OCI-LY3 (cell line): ENCODE results near the gene SH2D6.
A peak's percentile ranks its signal among the peaks of the same experiment; 100 is the strongest.
"Not testable (repeated sequence)": the region's sequence is repeated elsewhere in the genome, so short reads cannot be mapped to it uniquely, and the experiment has no call there.

Experiments used
- H2AFZ ChIP-seq: fragments of 200-600, 300-600 bp; shearing (Covaris generic); 2 replicates; pipeline ENCODE4 v1.6.0; 2014; ENCODE audit warnings: antibody characterized with exemption, low read depth, low read length
- H3K27ac ChIP-seq: fragments of 200-600, 300-600 bp; sonication (generic); 2 replicates; pipeline ENCODE4 v1.5.1; 2014; ENCODE audit warnings: mild to moderate bottlenecking, low read length, moderate library complexity, mixed read lengths
- H3K27me3 ChIP-seq: fragments of 200-600, 300-600 bp; sonication (generic); 2 replicates; pipeline ENCODE4 v1.6.1; 2014; ENCODE audit warnings: low read depth, low read length, mixed read lengths
- H3K36me3 ChIP-seq: fragments of 200-600, 300-600 bp; sonication (generic); replicated peaks from 2 replicates; pipeline ENCODE3; 2014; ENCODE audit warnings: low read depth, low read length, mixed read lengths
- H3K4me1 ChIP-seq: fragments of 300-600, 200-600 bp; sonication (generic); 2 replicates; pipeline ENCODE4 v1.6.1; 2014; ENCODE audit warnings: low read length, mixed read lengths
- H3K4me2 ChIP-seq: fragments of 200-600, 300-600 bp; sonication (generic); 2 replicates; pipeline ENCODE4 v1.6.1; 2014; ENCODE audit warnings: low read length, mixed read lengths
- H3K4me3 ChIP-seq: fragments of 300-600, 200-600 bp; sonication (generic); 2 replicates; pipeline ENCODE4 v1.5.1; 2014; ENCODE audit warnings: antibody characterized with exemption, mild to moderate bottlenecking, low read length, moderate library complexity
- H3K79me2 ChIP-seq: fragments of 300-600, 200-600 bp; shearing (Covaris generic); 2 replicates; pipeline ENCODE4 v1.6.1; 2014; ENCODE audit warnings: mild to moderate bottlenecking, low read length, mixed read lengths
- H3K9ac ChIP-seq: fragments of 300-600, 200-600 bp; shearing (Covaris generic); 2 replicates; pipeline ENCODE4 v1.6.0; 2014; ENCODE audit warnings: mild to moderate bottlenecking, low read length, moderate library complexity
- H3K9me3 ChIP-seq: fragments of 200-600, 300-600 bp; shearing (Covaris generic); 2 replicates; pipeline ENCODE4 v1.6.1; 2014; ENCODE audit warnings: low read length, mixed read lengths; ENCODE audit not compliant: insufficient read depth
- H4K20me1 ChIP-seq: fragments of 200-600, 300-600 bp; sonication (generic); 2 replicates; pipeline ENCODE4 v1.6.1; 2016; ENCODE audit warnings: low read length, mixed read lengths; ENCODE audit not compliant: insufficient read depth
- CTCF ChIP-seq: fragments of 200-600, 300-600 bp; sonication (generic); IDR thresholded peaks from 2 replicates; pipeline ENCODE4 v1.5.1; 2014; ENCODE audit warnings: antibody characterized with exemption, low read length, low read depth
- EZH2phosphoT487 ChIP-seq: fragments of 200-600 bp; shearing (Covaris generic); IDR thresholded peaks from 2 replicates; pipeline ENCODE4 v1.6.1; 2018; ENCODE audit warnings: antibody characterized with exemption, mixed run types, low read depth

Gene SH2D6

GRCh38 chr2:85437488-85438200, 19.1 kb downstream of the SH2D6 start:
- no peaks in the 10 kb centered on the region for H4K20me1 ChIP-seq
- peak overlapping the region; percentile 78 for H3K4me3 ChIP-seq
- no peaks in the 10 kb centered on the region for H3K27me3 ChIP-seq
- H3K36me3 ChIP-seq = no peaks in the 10 kb centered on the region
- peak overlapping the region; percentile 96 for H3K4me2 ChIP-seq
- peak overlapping the region; percentile 85 for H3K9ac ChIP-seq
- H3K27ac ChIP-seq = peak overlapping the region; percentile 62
- peak overlapping the region; percentile 64; the same call in 1 of the 2 replicates for H2AFZ ChIP-seq
- peaks cover 38% of the 10 kb centered on the region for H3K4me1 ChIP-seq
- H3K9me3 ChIP-seq = no peaks in the 10 kb centered on the region
- TF ChIP-seq CTCF (no peak), EZH2phosphoT487 (no peak)
- H3K79me2 ChIP-seq = no peaks in the 10 kb centered on the region

DNA sequence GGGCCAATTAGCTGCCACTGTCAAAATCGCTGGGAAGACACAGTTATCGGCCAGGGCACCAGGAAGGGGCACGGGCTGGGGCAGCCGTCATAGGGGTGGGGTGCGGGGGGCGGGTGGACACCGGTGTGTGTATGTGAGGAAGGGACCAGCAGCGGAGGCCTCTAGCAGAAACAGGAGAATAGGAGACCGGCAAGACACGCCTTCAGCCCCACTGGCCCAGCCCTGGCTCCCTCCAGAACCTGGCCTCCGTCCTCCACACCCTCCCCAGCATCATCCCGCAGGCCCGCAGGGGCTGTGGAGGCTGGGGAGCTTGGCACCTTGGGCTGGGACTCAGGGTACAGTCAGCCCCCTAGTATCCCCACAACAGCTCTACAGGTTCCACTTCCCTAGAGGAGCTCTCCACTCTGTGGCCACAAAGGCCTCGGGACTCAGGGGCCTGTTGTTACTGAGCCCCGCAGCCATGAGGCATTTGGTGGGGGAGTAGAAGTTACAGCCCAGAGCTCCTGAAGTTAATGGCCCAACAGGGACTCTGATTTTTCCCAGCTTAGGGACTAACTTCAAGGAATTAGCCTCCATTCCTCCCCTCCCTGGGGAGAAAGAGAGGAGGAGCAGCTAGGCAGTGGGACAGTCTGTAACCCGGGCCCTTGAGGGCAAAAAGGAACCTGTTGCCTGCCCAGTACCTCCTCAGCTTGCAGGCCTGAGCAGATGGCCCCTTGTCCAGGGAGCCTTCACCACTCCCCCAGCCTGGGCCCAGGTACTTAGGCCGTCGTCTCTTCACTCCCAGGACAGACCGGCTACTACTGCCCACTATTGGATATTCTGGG, 19.9 kb downstream of the SH2D6 start:
- peak overlapping the region; percentile 62 for H3K27ac ChIP-seq

DNA sequence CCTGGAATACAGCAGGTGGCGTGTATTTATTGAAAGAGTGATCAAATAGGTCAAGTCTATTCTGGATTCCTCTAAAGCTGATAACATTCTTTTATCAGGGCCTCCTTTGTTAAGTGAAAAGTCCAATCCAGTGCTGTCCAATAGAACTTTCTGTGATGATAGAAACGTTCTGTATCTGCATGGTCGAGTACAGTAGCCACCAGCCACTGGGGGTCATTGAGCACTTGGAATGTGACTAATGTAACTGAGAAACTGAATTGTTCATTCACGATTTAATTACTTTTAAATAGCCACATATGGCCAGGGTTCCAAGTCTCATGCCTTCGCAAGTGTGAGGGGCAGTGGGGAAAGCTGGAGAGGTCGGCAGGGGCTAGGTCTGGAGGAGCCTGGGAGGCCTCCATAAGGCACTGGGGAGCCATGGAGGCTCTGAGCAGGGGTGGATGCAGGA, 20.5 kb downstream of the SH2D6 start:
- H3K27ac ChIP-seq = peak overlapping the region; percentile 62
- no peaks in the 10 kb centered on the region for H3K36me3 ChIP-seq
- no peaks in the 10 kb centered on the region for H3K27me3 ChIP-seq
- TF ChIP-seq CTCF = no peak
- TF ChIP-seq EZH2phosphoT487 = no peak
- peak overlapping the region; percentile 78 for H3K4me3 ChIP-seq
- peak overlapping the region; percentile 85 for H3K9ac ChIP-seq
- peaks cover 38% of the 10 kb centered on the region for H3K4me1 ChIP-seq
- H4K20me1 ChIP-seq = no peaks in the 10 kb centered on the region
- no peaks in the 10 kb centered on the region for H3K9me3 ChIP-seq
- no peaks in the 10 kb centered on the region for H3K79me2 ChIP-seq
- H3K4me2 ChIP-seq = peak overlapping the region; percentile 96
- peak overlapping the region; percentile 64; the same call in 1 of the 2 replicates for H2AFZ ChIP-seq

More for the DNA sequence above, 19.9 kb downstream of the SH2D6 start:
- H3K4me1 ChIP-seq = peaks cover 38% of the 10 kb centered on the region
- no peaks in the 10 kb centered on the region for H3K79me2 ChIP-seq
- TF ChIP-seq CTCF (no peak), EZH2phosphoT487 (no peak)
- no peaks in the 10 kb centered on the region for H3K27me3 ChIP-seq
- H2AFZ ChIP-seq = peak overlapping the region; percentile 64; the same call in 1 of the 2 replicates
- H3K4me2 ChIP-seq = peak overlapping the region; percentile 96
- peak overlapping the region; percentile 85 for H3K9ac ChIP-seq
- no peaks in the 10 kb centered on the region for H4K20me1 ChIP-seq
- H3K9me3 ChIP-seq = no peaks in the 10 kb centered on the region
- H3K36me3 ChIP-seq = no peaks in the 10 kb centered on the region
- peak overlapping the region; percentile 78 for H3K4me3 ChIP-seq

- H3K4me3 ChIP-seq, H3K79me2 ChIP-seq, H4K20me1 ChIP-seq, H3K9ac ChIP-seq, H3K27me3 ChIP-seq, H3K9me3 ChIP-seq, H3K27ac ChIP-seq, H3K36me3 ChIP-seq: not testable (repeated sequence)
- peak overlapping the region; percentile 52; the same call in 1 of the 2 replicates for H3K4me2 ChIP-seq
- peak overlapping the region; percentile 94 for H2AFZ ChIP-seq
- peaks cover 38% of the 10 kb centered on the region for H3K4me1 ChIP-seq
These were observed 21.1 kb downstream of the SH2D6 start for GRCh38 chr2:85439569-85439968.
